Measurements from ENCODE around the gene METTL6.

DNA sequence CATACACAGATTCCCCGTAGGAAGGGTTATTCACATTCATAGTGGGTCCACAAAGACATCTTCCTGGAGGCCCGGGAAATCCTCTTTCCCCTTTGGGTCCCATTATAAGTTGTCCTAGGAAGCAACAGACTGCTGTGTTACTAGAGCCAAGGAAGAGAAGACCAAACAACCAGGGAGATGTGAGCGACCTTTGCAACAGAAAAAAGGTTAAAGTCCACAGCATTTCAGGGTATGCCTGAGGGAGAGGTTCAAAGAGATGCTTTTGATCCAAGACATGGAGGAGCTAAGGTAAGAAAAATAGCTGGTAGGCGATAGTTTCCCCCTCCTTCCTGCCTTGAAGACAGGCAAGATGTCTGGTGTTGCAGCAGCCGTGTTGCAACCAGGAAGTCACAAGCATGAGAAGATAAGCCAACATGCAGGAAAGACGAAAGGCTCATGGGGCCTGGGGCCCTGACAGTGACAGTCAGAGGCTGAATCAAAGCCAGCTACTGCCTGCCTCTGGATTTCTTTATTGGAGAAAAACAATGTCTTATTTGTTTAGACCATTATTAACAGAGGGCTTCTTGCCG is 31.0 kb upstream of the METTL6 start:
- TF ChIP-seq, protein P1, sequence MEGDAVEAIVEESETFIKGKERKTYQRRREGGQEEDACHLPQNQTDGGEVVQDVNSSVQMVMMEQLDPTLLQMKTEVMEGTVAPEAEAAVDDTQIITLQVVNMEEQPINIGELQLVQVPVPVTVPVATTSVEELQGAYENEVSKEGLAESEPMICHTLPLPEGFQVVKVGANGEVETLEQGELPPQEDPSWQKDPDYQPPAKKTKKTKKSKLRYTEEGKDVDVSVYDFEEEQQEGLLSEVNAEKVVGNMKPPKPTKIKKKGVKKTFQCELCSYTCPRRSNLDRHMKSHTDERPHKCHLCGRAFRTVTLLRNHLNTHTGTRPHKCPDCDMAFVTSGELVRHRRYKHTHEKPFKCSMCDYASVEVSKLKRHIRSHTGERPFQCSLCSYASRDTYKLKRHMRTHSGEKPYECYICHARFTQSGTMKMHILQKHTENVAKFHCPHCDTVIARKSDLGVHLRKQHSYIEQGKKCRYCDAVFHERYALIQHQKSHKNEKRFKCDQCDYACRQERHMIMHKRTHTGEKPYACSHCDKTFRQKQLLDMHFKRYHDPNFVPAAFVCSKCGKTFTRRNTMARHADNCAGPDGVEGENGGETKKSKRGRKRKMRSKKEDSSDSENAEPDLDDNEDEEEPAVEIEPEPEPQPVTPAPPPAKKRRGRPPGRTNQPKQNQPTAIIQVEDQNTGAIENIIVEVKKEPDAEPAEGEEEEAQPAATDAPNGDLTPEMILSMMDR (IDR thresholded peaks at IDR 0.05; ENCODE audit: insufficient read depth, low read length): no peak
- no peak for TF ChIP-seq GABPA (IDR thresholded peaks at IDR 0.05; ENCODE audit: low read depth)
- TF ChIP-seq, protein P2, sequence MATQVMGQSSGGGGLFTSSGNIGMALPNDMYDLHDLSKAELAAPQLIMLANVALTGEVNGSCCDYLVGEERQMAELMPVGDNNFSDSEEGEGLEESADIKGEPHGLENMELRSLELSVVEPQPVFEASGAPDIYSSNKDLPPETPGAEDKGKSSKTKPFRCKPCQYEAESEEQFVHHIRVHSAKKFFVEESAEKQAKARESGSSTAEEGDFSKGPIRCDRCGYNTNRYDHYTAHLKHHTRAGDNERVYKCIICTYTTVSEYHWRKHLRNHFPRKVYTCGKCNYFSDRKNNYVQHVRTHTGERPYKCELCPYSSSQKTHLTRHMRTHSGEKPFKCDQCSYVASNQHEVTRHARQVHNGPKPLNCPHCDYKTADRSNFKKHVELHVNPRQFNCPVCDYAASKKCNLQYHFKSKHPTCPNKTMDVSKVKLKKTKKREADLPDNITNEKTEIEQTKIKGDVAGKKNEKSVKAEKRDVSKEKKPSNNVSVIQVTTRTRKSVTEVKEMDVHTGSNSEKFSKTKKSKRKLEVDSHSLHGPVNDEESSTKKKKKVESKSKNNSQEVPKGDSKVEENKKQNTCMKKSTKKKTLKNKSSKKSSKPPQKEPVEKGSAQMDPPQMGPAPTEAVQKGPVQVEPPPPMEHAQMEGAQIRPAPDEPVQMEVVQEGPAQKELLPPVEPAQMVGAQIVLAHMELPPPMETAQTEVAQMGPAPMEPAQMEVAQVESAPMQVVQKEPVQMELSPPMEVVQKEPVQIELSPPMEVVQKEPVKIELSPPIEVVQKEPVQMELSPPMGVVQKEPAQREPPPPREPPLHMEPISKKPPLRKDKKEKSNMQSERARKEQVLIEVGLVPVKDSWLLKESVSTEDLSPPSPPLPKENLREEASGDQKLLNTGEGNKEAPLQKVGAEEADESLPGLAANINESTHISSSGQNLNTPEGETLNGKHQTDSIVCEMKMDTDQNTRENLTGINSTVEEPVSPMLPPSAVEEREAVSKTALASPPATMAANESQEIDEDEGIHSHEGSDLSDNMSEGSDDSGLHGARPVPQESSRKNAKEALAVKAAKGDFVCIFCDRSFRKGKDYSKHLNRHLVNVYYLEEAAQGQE (IDR thresholded peaks at IDR 0.05; ENCODE audit: insufficient replicate concordance, low read depth): no peak
- no peak for TF ChIP-seq POLR2AphosphoS5 (IDR thresholded peaks at IDR 0.05; ENCODE audit: low read depth)

Data from HL-60 (cell line).